HK-2 (cell line): ENCODE data around the gene SPIB.
"Not testable (repeated sequence)": the region's sequence is repeated elsewhere in the genome, so short reads cannot be mapped to it uniquely, and the experiment has no call there.

Experiments
- DNase-seq: peaks from one replicate; pipeline ENCODE4 v3.0.0-alpha.2; 2018; ENCODE audit not compliant: unreplicated experiment

Gene SPIB

DNA sequence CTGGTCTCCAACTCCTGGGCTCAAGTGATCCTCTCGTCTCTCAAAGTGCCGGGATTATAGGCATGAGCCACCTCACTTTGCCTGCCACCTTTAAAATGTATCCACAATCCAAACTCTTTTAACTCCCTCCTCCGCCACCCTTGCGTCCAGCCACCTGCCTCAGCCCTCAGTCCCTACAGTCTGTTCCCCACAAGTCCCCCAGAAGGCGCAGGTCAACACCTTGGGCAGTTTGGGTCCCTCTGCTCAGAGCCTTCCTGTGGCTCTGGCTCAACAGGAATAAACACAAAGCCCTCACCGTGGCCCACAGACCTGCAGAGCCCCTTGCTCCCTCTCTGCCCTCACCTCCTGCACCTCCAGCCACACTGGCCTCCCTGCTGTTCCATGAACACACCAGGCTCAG lies 50.1 kb downstream of the SPIB start:
- no peak for DNase-seq

- not testable (repeated sequence) for DNase-seq
These were observed 54.6 kb downstream of the SPIB start for GRCh38 chr19:50473336-50473735.

GRCh38 chr19:50475101-50475568 lies 56.4 kb downstream of the SPIB start:
- DNase-seq: no peak

- DNase-seq: no peak
These were observed 57.0 kb downstream of the SPIB start for GRCh38 chr19:50475736-50476223.

DNA sequence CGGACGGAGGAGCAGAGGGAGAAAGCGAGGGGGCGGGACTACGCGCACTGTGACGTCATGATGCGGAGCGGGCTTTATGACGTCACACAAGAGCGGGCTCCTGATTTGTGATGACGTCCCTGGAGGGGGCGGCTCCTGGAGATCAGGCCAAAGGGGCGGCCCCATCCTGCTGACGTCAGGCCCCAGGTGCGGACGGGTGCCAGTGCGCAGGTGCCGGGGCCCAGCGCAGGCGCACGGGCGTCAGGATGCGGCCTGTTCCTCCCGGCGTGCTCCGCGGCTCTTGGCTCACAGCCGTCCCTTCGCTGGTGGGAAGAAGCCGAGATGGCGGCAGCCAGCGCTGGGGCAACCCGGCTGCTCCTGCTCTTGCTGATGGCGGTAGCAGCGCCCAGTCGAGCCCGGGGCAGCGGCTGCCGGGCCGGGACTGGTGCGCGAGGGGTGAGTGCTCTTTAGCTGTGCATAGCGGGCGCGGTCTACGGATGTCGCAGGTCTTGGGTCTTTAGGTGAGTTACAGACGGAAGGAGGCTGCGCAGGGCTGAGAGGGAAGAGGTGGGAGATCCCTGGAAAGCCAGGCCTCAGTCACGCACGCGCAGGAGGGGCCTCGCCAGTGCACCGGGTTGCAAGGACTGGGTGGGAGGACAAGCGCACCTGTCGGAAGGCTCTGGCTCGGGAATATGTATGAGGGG lies 57.6 kb downstream of the SPIB start, which contains the start of the genes EMC10 and GARIN5A:
Gene EMC10, plus strand, starts transcription at position 284 of the 683 bp plus-strand sequence. Its CDS starts 38 bp downstream, at position 322.
Gene GARIN5A, minus strand, starts transcription at position 625 of the 683 bp plus-strand sequence. Its CDS starts 460 bp downstream, at position 165.
- DNase-seq: no peak

DNA sequence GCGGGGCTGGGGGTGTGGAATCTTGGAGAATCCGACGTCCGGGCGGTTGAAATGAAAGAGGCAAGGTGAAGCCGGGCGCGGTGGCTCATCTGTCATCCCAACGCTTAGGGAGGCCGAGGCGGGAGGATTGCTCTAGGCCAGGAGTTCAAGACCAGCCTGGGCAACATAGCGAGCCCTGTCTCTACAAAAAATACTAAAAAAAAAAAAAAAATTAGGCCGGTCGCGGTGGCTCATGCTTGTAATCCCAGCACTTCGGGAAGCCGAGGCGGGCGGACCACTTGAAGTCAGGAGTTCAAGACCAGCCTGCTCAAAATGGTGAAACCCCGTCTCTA lies 58.1 kb downstream of the SPIB start:
- DNase-seq: no peak

DNA sequence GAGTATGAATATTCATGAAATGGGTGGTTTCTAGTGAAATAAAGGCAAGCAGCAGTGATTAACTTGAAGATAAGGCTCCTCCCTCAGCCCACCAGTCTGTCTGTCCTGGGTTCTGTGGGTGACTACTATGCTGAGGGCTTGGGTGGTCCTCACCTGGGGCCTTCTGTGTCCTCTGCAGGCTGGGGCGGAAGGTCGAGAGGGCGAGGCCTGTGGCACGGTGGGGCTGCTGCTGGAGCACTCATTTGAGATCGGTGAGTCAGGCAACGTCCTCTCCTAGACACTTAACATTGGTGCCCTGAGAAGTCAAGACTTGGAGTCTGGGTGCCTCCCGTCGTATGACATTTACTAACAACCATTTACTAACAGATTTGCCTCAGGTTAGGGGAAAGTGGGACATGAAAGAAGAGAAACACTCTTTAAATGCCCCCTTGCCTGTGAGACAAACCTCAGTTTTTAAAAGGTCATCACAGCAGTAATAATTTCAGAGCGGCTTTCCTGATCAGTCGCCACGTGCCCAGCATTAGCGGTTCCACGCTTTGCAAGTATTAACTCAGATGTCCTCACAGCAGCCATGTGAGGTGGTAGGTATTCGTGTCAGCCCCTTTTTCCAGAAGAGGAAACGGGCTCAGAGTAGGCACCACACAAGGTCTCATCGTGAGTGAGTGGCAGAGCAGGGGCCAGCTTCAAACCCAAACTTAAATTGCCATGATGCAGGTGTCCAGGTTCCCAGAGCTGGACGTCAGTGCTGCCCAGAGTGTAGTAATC lies 59.2 kb downstream of the SPIB start:
- no peak for DNase-seq

DNA sequence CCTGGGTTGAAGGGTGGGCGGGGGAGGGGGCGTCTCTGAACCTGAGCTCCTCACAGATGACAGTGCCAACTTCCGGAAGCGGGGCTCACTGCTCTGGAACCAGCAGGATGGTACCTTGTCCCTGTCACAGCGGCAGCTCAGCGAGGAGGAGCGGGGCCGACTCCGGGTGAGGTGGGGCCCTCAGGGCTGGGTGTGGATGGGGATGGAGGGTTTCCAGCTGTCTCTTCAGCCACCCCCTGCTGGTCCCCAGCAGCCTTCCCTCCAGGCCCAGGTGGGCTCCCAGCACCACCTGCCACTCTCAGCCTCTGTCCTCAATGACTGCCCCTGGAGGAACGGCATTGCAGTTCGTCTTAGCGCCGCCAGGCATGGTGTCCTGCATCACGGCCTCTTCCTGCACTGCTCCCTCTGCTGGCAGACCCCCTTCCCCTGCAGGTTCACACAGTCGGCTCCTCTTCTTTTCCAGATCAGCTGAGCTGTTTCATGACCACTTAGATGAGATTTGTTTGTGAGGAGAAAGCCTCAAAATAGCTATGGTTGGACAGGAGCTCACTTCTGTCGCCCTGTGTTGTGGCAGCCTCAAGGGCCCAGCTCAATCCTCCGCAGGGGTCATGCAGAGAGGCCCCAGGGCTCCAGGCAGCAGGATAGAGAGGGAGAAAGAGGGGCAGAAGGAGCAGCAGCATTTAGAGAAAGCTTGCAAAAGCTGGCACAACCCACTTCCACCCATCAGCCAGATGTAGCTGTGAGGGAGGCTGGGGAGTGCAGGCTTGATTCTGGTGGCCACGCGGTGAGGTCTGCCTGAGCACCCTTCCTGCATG lies 60.4 kb downstream of the SPIB start:
- no peak for DNase-seq

DNA sequence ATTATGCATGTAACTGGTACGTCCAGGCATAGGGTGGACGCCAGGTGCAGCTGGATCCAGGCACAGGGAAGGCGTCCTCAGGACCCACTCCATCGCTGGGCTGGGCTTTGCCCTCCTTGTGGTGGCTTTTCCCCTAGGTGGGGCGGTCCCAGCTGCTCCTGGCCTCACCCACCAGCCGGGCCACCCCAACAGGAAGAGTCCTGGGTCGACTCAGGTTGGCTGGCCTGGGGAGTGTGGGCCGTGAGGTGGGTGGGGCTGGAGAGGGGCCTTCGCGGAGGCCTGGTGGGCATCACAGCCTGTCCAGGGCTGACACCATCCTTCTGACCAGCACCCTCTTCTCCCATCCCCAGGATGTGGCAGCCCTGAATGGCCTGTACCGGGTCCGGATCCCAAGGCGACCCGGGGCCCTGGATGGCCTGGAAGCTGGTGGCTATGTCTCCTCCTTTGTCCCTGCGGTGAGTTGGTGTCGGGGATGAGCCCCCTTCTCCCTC lies 61.1 kb downstream of the SPIB start:
- DNase-seq: no peak

- no peak for DNase-seq
These were observed 61.8 kb downstream of the SPIB start for GRCh38 chr19:50480281-50481111.
